Measurements from ENCODE around the gene SCN5A.

The SCN5A gene

GRCh38 chr3:38582941-38583645, 66.4 kb downstream of the SCN5A start:
- no peak overlapping the region for H3K27ac ChIP-seq
- DNase-seq (ENCODE audit: low spot score) = no peak
- ChIA-PET POLR2A (ENCODE audit: low non-redundant PET) (no interaction called here), CTCF (no interaction called here)
- TF ChIP-seq, protein P1, sequence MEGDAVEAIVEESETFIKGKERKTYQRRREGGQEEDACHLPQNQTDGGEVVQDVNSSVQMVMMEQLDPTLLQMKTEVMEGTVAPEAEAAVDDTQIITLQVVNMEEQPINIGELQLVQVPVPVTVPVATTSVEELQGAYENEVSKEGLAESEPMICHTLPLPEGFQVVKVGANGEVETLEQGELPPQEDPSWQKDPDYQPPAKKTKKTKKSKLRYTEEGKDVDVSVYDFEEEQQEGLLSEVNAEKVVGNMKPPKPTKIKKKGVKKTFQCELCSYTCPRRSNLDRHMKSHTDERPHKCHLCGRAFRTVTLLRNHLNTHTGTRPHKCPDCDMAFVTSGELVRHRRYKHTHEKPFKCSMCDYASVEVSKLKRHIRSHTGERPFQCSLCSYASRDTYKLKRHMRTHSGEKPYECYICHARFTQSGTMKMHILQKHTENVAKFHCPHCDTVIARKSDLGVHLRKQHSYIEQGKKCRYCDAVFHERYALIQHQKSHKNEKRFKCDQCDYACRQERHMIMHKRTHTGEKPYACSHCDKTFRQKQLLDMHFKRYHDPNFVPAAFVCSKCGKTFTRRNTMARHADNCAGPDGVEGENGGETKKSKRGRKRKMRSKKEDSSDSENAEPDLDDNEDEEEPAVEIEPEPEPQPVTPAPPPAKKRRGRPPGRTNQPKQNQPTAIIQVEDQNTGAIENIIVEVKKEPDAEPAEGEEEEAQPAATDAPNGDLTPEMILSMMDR (conservative IDR thresholded peaks at IDR 0.05; ENCODE audit: low read depth) = no peak

DNA sequence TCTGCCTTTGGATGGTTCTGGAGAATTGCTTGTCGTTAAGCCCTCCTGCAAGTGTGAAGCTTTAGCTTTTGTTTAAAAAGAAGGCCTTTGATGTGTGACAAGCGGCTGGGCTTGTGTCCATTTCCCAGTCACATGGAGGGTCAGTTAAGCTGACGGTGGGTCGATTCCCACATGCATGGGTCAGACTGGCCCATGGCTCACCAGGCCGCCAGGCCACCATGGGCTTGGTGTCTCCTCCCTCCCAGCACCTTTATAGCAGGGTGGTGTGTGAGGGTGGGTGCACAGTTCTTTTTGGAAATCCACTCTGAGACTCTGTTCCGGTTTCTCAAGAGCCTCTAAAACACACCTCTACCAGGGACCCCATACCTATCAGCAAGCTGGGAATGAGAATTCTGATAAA, 67.2 kb downstream of the SCN5A start:
- DNase-seq (ENCODE audit: low spot score) = no peak
- TF ChIP-seq, protein P1 (conservative IDR thresholded peaks at IDR 0.05; ENCODE audit: low read depth) = no peak
- ChIA-PET CTCF (no interaction called here), POLR2A (ENCODE audit: low non-redundant PET) (no interaction called here)
- no peak overlapping the region for H3K27ac ChIP-seq

DNA sequence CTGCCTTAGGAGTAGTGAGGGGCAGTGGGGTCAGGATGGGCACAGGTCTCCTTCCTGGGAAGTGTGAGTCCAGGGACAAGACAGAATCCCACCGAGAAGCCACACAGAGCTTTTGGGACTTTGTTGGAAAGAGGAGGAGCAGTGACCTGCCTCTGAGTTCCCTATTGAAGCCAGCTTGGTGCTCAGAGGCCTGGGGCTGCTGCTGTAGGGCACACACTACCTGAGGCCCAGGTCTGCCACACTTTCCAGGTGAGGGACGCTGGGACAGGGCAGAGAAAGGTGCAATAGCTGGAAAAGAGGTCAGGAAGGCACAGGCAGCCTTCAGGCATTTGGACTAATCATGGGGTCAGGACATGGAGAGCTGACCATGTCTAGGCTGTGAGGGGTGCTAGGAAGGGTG, 67.7 kb downstream of the SCN5A start:
- TF ChIP-seq, protein P1 (conservative IDR thresholded peaks at IDR 0.05; ENCODE audit: low read depth) = no peak
- POLR2A ChIA-PET (ENCODE audit: low non-redundant PET) = no interaction called here
- no peak overlapping the region for H3K27ac ChIP-seq
- CTCF ChIA-PET = no interaction called here
- DNase-seq (ENCODE audit: low spot score) = no peak

DNA sequence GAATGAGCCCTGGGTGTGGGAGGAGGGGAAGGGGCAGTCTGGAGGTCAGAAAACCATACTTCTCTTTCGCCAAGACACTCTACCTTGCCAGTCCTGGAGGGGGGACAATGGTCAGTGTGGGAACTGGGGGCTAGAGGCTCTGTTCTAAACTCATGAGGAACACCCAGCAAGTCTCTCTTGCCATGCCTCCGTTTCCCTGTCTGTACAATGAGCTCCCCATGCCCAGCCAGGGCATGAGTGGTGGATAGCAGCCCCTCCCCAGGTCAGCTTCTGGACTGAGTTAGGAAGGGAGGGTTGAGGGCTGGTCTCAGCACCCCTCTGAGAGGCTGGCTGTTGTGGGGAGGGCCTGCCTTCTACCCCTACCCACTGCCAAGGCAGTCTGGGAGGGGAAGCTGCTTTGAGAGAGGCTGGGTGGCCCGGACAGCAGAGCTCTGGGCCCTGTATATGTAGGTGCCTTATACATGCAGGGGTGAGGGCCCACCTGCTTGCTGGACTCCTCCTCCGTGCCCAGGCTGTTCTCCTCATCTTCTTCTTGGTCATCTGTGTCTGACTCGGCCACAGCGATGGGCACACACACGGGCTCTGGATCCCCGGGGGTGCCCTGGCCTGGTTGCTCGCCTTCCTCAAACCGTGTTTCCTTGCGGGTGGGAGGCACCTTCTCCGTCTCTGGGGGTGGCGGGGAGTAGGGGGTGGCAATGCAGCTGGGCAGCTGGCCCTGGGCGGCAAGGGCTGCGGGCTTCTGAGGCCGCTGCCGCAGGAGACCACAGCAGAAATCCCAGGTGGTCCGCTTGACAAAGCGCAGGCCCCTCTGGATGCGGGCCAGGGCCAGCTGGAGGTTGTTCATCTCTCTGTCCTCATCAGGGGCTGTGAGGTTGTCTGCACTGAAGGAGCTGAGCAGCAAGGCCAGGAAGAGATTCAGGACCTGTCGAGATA, 68.8 kb downstream of the SCN5A start:
- no peak for DNase-seq (ENCODE audit: low spot score)
- TF ChIP-seq, protein P1 (conservative IDR thresholded peaks at IDR 0.05; ENCODE audit: low read depth) = no peak
- no peak overlapping the region for H3K27ac ChIP-seq
- ChIA-PET CTCF (no interaction called here), POLR2A (ENCODE audit: low non-redundant PET) (no interaction called here)

GRCh38 chr3:38579551-38580449, 69.7 kb downstream of the SCN5A start:
- no peak overlapping the region for H3K27ac ChIP-seq
- POLR2A ChIA-PET (ENCODE audit: low non-redundant PET) = no interaction called here
- CTCF ChIA-PET = no interaction called here
- DNase-seq (ENCODE audit: low spot score) = no peak
- TF ChIP-seq, protein P1 (conservative IDR thresholded peaks at IDR 0.05; ENCODE audit: low read depth) = no peak

- TF ChIP-seq, protein P1 (conservative IDR thresholded peaks at IDR 0.05; ENCODE audit: low read depth) = no peak
- POLR2A ChIA-PET (ENCODE audit: low non-redundant PET) = no interaction called here
- CTCF ChIA-PET = no interaction called here
- no peak overlapping the region for H3K27ac ChIP-seq
- DNase-seq (ENCODE audit: low spot score) = no peak
Measured at GRCh38 chr3:38579141-38579540, 70.3 kb downstream of the SCN5A start.

All from RWPE1 (cell line).